GM13976 (cell line): ENCODE results near the gene F2R.

Experiments
- DNase-seq: peaks from one replicate; pipeline ENCODE4 v3.0.0; 2012; ENCODE audit warnings: low spot score
- CTCF ChIP-seq: IDR thresholded peaks from 2 replicates; pipeline ENCODE4 v1.5.1; 2012; ENCODE audit warnings: borderline replicate concordance, mild to moderate bottlenecking; ENCODE audit not compliant: insufficient read depth; ENCODE audit errors: extremely low read depth, missing control alignments, control extremely low read depth
- in situ Hi-C: fragments of 300-500 bp; cut with MboI; formaldehyde crosslinking; loops from one replicate; pipeline ENCODE4 v1.12.0; 2022; ENCODE audit warnings: low sequenced_read_pairs, mixed read lengths, inconsistent platforms; ENCODE audit not compliant: unreplicated experiment

The F2R gene

GRCh38 chr5:76683816-76684731, 31.9 kb upstream of the F2R start:
- no peak for TF ChIP-seq CTCF
- in situ Hi-C loops, result no loop called here
- no peak for DNase-seq

- in situ Hi-C loops, result no loop called here
- TF ChIP-seq CTCF, result no peak
- no peak for DNase-seq
Observed at GRCh38 chr5:76684756-76685519, 31.0 kb upstream of the F2R start.

GRCh38 chr5:76685704-76686103, 30.2 kb upstream of the F2R start:
- TF ChIP-seq CTCF, result no peak
- no peak for DNase-seq
- in situ Hi-C loops, result no loop called here

GRCh38 chr5:76688212-76688611, 27.7 kb upstream of the F2R start:
- in situ Hi-C loops, result no loop called here
- DNase-seq, result no peak
- TF ChIP-seq CTCF, result no peak

GRCh38 chr5:76688836-76689235, 27.1 kb upstream of the F2R start:
- no peak for TF ChIP-seq CTCF
- DNase-seq, result no peak
- in situ Hi-C loops, result no loop called here

- no peak for DNase-seq
- no peak for TF ChIP-seq CTCF
- in situ Hi-C loops, result no loop called here
Observed at GRCh38 chr5:76689321-76690036, 26.4 kb upstream of the F2R start.
